GM18861 (cell line): ENCODE measurements around the gene UTP11.

Experiments
- ATAC-seq: cut with Tn5 transposase; IDR thresholded peaks from one replicate; pipeline ENCODE4 v1.9.1; 2021; ENCODE audit not compliant: unreplicated experiment

The UTP11 gene

GRCh38 chr1:38068220-38068979 lies 55.9 kb downstream of the UTP11 start:
- no peak for ATAC-seq

- no peak for ATAC-seq
Observed at GRCh38 chr1:38068980-38069340, 56.4 kb downstream of the UTP11 start.

- peak; percentile 59 for ATAC-seq
Observed at GRCh38 chr1:38071312-38072256, 59.0 kb downstream of the UTP11 start.

- no peak for ATAC-seq
Observed at GRCh38 chr1:38072858-38073257, 60.3 kb downstream of the UTP11 start.

DNA sequence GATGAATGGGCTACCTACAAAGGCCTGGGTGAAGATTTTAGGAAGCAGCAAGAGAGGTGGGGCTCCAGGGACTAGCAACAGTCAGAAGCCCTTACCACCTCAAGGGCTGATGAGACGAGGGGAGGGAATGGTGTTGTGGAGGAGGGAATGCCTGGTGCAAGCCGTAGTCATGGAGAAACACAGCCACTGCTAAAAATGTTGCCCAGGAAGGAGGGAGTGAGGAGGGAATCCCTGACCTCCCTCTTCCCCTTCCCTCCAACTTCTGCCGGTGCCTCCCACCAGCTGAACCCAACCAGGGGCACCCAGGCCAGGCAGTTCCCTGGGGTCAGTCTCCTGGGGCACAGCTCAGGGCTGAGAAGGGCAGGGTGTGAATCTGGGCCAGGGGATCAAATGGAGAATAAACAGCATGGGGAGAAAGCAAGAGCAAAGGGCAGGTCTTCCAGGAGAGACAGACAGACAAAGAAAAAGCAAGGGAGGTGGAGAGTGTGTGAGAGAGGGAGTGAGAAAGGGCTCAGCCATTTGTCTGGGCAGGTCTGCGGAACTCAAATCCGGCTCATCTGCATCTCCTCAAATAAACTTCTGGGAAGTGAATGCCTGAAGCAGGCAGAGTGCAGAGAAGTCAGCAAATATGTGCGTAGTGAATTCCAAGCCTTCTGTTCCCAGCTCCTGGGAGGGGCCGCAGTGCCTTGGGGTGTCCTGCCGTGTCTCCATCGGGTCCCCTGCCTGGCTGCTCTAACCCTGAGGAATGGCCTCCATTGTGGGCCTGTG lies 61.2 kb downstream of the UTP11 start:
- ATAC-seq: no peak

DNA sequence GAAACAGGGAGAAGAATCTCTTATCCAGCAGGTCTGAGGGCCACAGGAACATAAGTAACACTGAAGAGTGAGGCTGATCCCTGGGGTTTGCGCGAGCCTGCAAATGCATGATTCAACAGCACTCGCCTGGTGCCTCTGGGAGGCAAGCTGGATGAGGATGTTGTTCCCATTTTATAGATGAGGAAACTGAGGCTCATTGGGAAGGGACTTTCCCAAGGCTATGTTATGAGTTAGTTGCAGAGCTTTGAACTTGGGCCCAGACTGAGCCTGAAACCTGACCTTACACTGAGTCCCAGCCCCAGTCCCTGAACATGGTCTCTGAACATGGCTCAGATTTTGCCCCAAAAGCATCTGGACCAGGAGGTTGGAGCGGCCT lies 61.8 kb downstream of the UTP11 start:
- ATAC-seq: no peak
